K562 (cell line): ENCODE results near the gene ATP7B. TPM values are rescaled to one million over a fixed set of nuclear protein-coding genes. Genes with fewer than 3 reads are reported as not detected.

Experiments
- ATAC-seq: fragments of 200-7000 bp; cut with Tn5 transposase; 3 replicates; pipeline ENCODE4 v1.9.1; 2020; ENCODE audit warnings: moderate library complexity
- BruUV-seq: library from RNA; stranded (reverse); fragments of 400-500 nt; replicated peaks from 2 replicates; lab custom pipeline; 2021; lab: Mats Ljungman, UMichigan
- CTCF ChIA-PET: fragments of 300-600 bp; formaldehyde crosslinking; extraction: SDS; loops from one replicate; lab custom pipeline; 2021; ENCODE audit warnings: low intra/inter-chr PET ratio; lab: Yijun Ruan, JAX
- POLR2A ChIA-PET: fragments of 300-600, 350-650 bp; sonication (Branson Sonifier 250); formaldehyde crosslinking; extraction: SDS; loops from one replicate; lab custom pipeline; 2021; ENCODE audit warnings: antibody characterized with exemption, inconsistent platforms; lab: Yijun Ruan, JAX
- DNase-seq, 4 experiments: peaks; one replicate each; pipeline versions ENCODE4 v3.0.0 to v3.0.0-alpha.2; 2011 to 2018; ENCODE audit warnings: low spot score in 3 of 4, mixed read lengths in 3 of 4; ENCODE audit errors: extremely low read depth in 1 of 4
- FAIRE-seq: peaks from 2 replicates; lab custom pipeline; 2011; peaks lifted over from hg19 to GRCh38; lab: Jason Lieb, UNC
- H2AFZ ChIP-seq: 2 replicates; pipeline ENCODE4 v1.6.0; 2011; ENCODE audit warnings: low read depth, low read length, control low read depth, inconsistent platforms
- H3K27ac ChIP-seq: fragments of 200-600 bp; 3 replicates; pipeline ENCODE4 v1.8.0; 2011; ENCODE audit warnings: low read depth, mild to moderate bottlenecking, control low read depth, inconsistent platforms, low read length, moderate library complexity, mixed read lengths; ENCODE audit errors: extremely low read depth
- H3K27me3 ChIP-seq, 2 experiments: fragments of 300-600 bp in 1 of 2; 2 replicates in 1 of 2; 3 replicates in 1 of 2; pipeline versions ENCODE4 v1.6.0 to v1.8.0; 2011; ENCODE audit warnings: inconsistent platforms in 2 of 2, low read length in 2 of 2, mild to moderate bottlenecking in 1 of 2, mixed read lengths in 1 of 2, moderate library complexity in 1 of 2; ENCODE audit not compliant: control insufficient read depth in 2 of 2, insufficient read depth in 2 of 2
- H3K36me3 ChIP-seq: fragments of 300-600 bp; 3 replicates; pipeline ENCODE4 v1.8.0; 2011; ENCODE audit warnings: mild to moderate bottlenecking, low read length, inconsistent platforms; ENCODE audit not compliant: control insufficient read depth, insufficient read depth
- H3K4me1 ChIP-seq, 2 experiments: fragments of 200-600 bp in 1 of 2; replicated peaks in 1 of 2; 2 replicates in 1 of 2; 3 replicates in 1 of 2; pipeline versions ENCODE4 v1.5.1 to v1.8.0; 2011; ENCODE audit warnings: inconsistent platforms in 2 of 2, low read length in 2 of 2, mild to moderate bottlenecking in 1 of 2, mixed read lengths in 1 of 2, moderate library complexity in 1 of 2; ENCODE audit not compliant: control insufficient read depth in 2 of 2, insufficient read depth in 2 of 2
- H3K4me2 ChIP-seq: 2 replicates; pipeline ENCODE4 v1.6.1; 2011; ENCODE audit warnings: low read length, control low read depth, inconsistent platforms, mixed read lengths; ENCODE audit not compliant: insufficient read depth
- H3K4me3 ChIP-seq: fragments of 200-600 bp; sonication (generic), shearing (Covaris generic); 2 replicates; pipeline ENCODE4 v1.5.1; 2016; ENCODE audit warnings: control low read depth, inconsistent platforms
- H3K79me2 ChIP-seq: fragments of 200-600 bp; 3 replicates; pipeline ENCODE4 v1.8.0; 2011; ENCODE audit warnings: low read length, inconsistent platforms; ENCODE audit not compliant: control insufficient read depth, insufficient read depth
- H3K9ac ChIP-seq, 2 experiments: 2 replicates each; pipeline versions ENCODE4 v1.6.0 to v1.6.1; 2011; ENCODE audit warnings: low read depth in 2 of 2, low read length in 2 of 2, control low read depth in 1 of 2, inconsistent platforms in 1 of 2, mild to moderate bottlenecking in 1 of 2, mixed read lengths in 1 of 2; ENCODE audit not compliant: insufficient read depth in 1 of 2
- H3K9me1 ChIP-seq: one replicate; pipeline ENCODE4 v1.6.0; 2011; ENCODE audit warnings: inconsistent platforms, mild to moderate bottlenecking, low read length, moderate library complexity; ENCODE audit not compliant: control insufficient read depth, insufficient read depth
- H3K9me3 ChIP-seq: replicated peaks from 2 replicates; pipeline ENCODE4 v1.5.1; 2011; ENCODE audit warnings: low read depth, low read length, inconsistent platforms; ENCODE audit not compliant: control insufficient read depth, insufficient read depth
- H4K20me1 ChIP-seq: replicated peaks from 2 replicates; pipeline ENCODE4 v1.6.1; 2011; ENCODE audit warnings: low read length, inconsistent platforms, mixed read lengths; ENCODE audit not compliant: control insufficient read depth, insufficient read depth
- BRCA1 ChIP-seq, 2 experiments: fragments of 450-650 bp in 1 of 2; sonication (generic) in 1 of 2; formaldehyde crosslinking in 1 of 2; IDR thresholded peaks; 2 replicates each; pipeline versions ENCODE4 v1.5.0 to v1.6.1; 2017 to 2020; ENCODE audit warnings: mild to moderate bottlenecking in 1 of 2, missing genetic modification reagents in 1 of 2
- CBX1 ChIP-seq: sonication (generic); IDR thresholded peaks from 2 replicates; pipeline ENCODE4 v1.6.1; 2016; ENCODE audit warnings: antibody characterized with exemption, low read depth, mild to moderate bottlenecking
- CREBBP ChIP-seq: IDR thresholded peaks from one replicate; pipeline ENCODE4 v1.6.1; 2012; ENCODE audit warnings: low read depth, mild to moderate bottlenecking, control low read depth, inconsistent platforms, low read length
- FOXK2 ChIP-seq, 2 experiments: fragments of 450-650 bp; IDR thresholded peaks in 1 of 2; conservative IDR thresholded peaks in 1 of 2; 2 replicates each; pipeline ENCODE4 v1.6.1; 2016; ENCODE audit warnings: low read depth in 2 of 2, mild to moderate bottlenecking in 1 of 2
- GTF2F1 ChIP-seq: IDR thresholded peaks from 2 replicates; pipeline ENCODE4 v1.6.1; 2011; ENCODE audit warnings: low read depth, low read length, improper control_type of control experiment
- HNRNPH1 ChIP-seq: fragments of 200-400 bp; formaldehyde crosslinking; optimal IDR thresholded peaks from 2 replicates; pipeline ENCODE3; 2017; ENCODE audit warnings: low read depth, mild to moderate bottlenecking, low read length, moderate library complexity
- KAT7 ChIP-seq: sonication (generic); formaldehyde crosslinking; IDR thresholded peaks from 2 replicates; pipeline ENCODE4 v1.8.0; 2022; ENCODE audit warnings: missing genetic modification reagents, mild to moderate bottlenecking, borderline replicate concordance
- RBFOX2 ChIP-seq: fragments of 200-400 bp; formaldehyde crosslinking; IDR thresholded peaks from 2 replicates; pipeline ENCODE4 v1.6.1; 2017; ENCODE audit warnings: low read depth, mild to moderate bottlenecking, low read length, moderate library complexity
- RBM15 ChIP-seq: fragments of 200-400 bp; formaldehyde crosslinking; IDR thresholded peaks from 2 replicates; pipeline ENCODE4 v1.6.1; 2018; ENCODE audit warnings: mild to moderate bottlenecking, low read length, moderate library complexity; ENCODE audit not compliant: insufficient read depth
- SIN3B ChIP-seq: fragments of 450-650 bp; IDR thresholded peaks from 2 replicates; pipeline ENCODE4 v1.6.1; 2017; ENCODE audit warnings: low read depth, mild to moderate bottlenecking, moderate library complexity
- SRSF9 ChIP-seq: fragments of 200-400 bp; formaldehyde crosslinking; IDR thresholded peaks from 2 replicates; pipeline ENCODE4 v1.6.1; 2017; ENCODE audit warnings: low read depth, low read length, borderline replicate concordance
- TCF7L2 ChIP-seq: fragments of 150-350 bp; IDR thresholded peaks from 2 replicates; pipeline ENCODE4 v1.6.1; 2016; ENCODE audit warnings: low read depth, mild to moderate bottlenecking, low read length, moderate library complexity
- ZBTB17 ChIP-seq: fragments of 450-650 bp; formaldehyde crosslinking; IDR thresholded peaks from 2 replicates; pipeline ENCODE4 v1.4.0; 2020; ENCODE audit warnings: mild to moderate bottlenecking
- WGBS: fragments of 100-300 bp; shearing (Covaris generic); methylation state at CpG from one replicate; pipeline ENCODE4 v1.1.6; 2016; ENCODE audit warnings: low coverage, mixed read lengths; ENCODE audit not compliant: insufficient coverage; ENCODE audit errors: missing lambda C conversion rate; 5-methylcytosine and 5-hydroxymethylcytosine counted together
- in situ Hi-C: fragments of 300-500 bp; cut with MboI; formaldehyde crosslinking; loops from 4 replicates; pipeline ENCODE4 v1.15.0; 2018; ENCODE audit warnings: inconsistent platforms, mixed read lengths
- intact Hi-C: fragments of 100-400 bp; cut with micrococcal nuclease; formaldehyde crosslinking; loops from 2 replicates; pipeline ENCODE4 v1.14.2; 2022
- polyA plus RNA-seq, 8 experiments: library from polyadenylated mRNA; depleted of rRNA in 4 of 8; stranded (reverse) in 5 of 8; unstranded in 3 of 8; fragments of >200 nt; fragmentation: Nextera tagmentation in 2 of 8; fragmentation: Illumina TruSeq in 1 of 8; extraction: Ambion mirVana in 2 of 8; extraction: Trizol in 1 of 8; gene quantifications; 2 replicates each; pipeline versions ENCODE4 v1.2.1 to v1.2.3, GENCODE V29; 2011 to 2014; ENCODE audit warnings: inconsistent platforms in 1 of 8, missing spikeins in 1 of 8
- total RNA-seq, 7 experiments: library from RNA; depleted of rRNA in 6 of 7; stranded (reverse); fragments of >200 nt in 6 of 7; fragmentation: Illumina TruSeq in 2 of 7; extraction: Trizol in 2 of 7; gene quantifications; 2 replicates each; pipeline versions ENCODE4 v1.2.1 to v1.2.3, GENCODE V29; 2011 to 2021; ENCODE audit warnings: low replicate concordance in 1 of 7
- TF ChIP-seq, protein P1 (sequence below): fragments of 450-650 bp; formaldehyde crosslinking; IDR thresholded peaks from 2 replicates; pipeline ENCODE4 v1.4.0; 2020; ENCODE audit warnings: mild to moderate bottlenecking
- TF ChIP-seq, protein P2 (sequence below): sonication (generic); formaldehyde crosslinking; IDR thresholded peaks from 2 replicates; pipeline ENCODE4 v1.8.0; 2022; ENCODE audit warnings: missing genetic modification reagents, mild to moderate bottlenecking, borderline replicate concordance
- TF ChIP-seq, protein P3 (sequence below): IDR thresholded peaks from 2 replicates; pipeline ENCODE4 v1.6.1; 2011; ENCODE audit not compliant: insufficient read length; ENCODE audit errors: extremely low read depth

The ATP7B gene
- total and polyA plus RNA-seq, 9 of the 15 experiments (the other 6 are each of a cell fraction or from before 2014, with no cell fraction given): 1.1 to 20.4 (median 8.5) TPM

DNA sequence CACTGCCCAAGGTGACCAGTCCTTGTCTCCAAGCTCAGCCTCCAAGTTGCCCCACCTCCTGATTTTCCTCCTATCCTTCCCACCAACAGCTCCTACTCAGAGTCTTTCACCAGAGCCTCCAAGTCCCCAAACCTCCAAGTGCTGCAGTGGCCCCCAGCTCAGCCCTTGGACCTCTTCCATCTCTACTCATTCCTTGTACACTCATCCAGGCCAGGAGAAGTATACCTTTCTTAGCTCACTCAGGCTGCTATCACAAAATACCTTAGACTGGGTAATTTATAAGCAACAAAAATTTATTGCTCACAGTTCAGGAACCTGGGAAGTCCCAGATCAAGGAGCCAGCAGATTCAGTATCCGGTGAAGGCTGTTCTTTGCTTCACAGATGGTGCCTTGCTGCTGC lies 11.3 kb downstream of the ATP7B start:
- Histone ChIP-seq H3K27ac (no peak overlapping the region; the same call in 2 of the 3 replicates), H3K27me3 (no peaks in the 10 kb centered on the region), H3K36me3 (no peaks in the 10 kb centered on the region; the same call in 1 of the 3 replicates), H3K4me1 (peaks cover 41 to 56% of the 10 kb centered on the region in 2 experiments), H3K4me2 (peak overlapping the region; percentile 69; the same call in 1 of the 2 replicates), H2AFZ (no peak overlapping the region), H3K79me2 (peaks cover 82% of the 10 kb centered on the region), H3K4me3 (no peak overlapping the region), H4K20me1 (no peaks in the 10 kb centered on the region), H3K9ac (peak overlapping the region in 1 of 2 experiments; percentile 81; a peak in 2 of 4 replicates), H3K9me3 (no peaks in the 10 kb centered on the region), H3K9me1 (no peaks in the 10 kb centered on the region)
- ChIA-PET CTCF (no interaction called here), POLR2A (interaction anchor here (0.6 to 1.5 kb wide), 3 partner anchors 13 to 25 kb away, joined by 3 to 7 read pairs (median 3); partner anchors contain the start of gene ALG11)
- in situ Hi-C loops: no loop called here
- TF ChIP-seq GTF2F1 (no peak), BRCA1 (IDR thresholded peaks at IDR 0.05) (no peak), BRCA1 (CRISPR knock-in tag; IDR thresholded peaks at IDR 0.05) (no peak), FOXK2 (conservative IDR thresholded peaks at IDR 0.05 in 1 of 2, IDR thresholded peaks at IDR 0.05 in 1 of 2; ENCODE audit: low read depth in 2 of 2) (no peak), RBFOX2 (no peak), RBM15 (no peak), TCF7L2 (no peak), KAT7 (CRISPR knock-in tag) (no peak), ZBTB17 (CRISPR knock-in tag) (no peak), SRSF9 (no peak), HNRNPH1 (no peak), SIN3B (no peak), CREBBP (no peak), CBX1 (no peak)
- TF ChIP-seq, protein P1, sequence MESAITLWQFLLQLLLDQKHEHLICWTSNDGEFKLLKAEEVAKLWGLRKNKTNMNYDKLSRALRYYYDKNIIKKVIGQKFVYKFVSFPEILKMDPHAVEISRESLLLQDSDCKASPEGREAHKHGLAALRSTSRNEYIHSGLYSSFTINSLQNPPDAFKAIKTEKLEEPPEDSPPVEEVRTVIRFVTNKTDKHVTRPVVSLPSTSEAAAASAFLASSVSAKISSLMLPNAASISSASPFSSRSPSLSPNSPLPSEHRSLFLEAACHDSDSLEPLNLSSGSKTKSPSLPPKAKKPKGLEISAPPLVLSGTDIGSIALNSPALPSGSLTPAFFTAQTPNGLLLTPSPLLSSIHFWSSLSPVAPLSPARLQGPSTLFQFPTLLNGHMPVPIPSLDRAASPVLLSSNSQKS (CRISPR knock-in tag): no peak
- TF ChIP-seq, protein P2, sequence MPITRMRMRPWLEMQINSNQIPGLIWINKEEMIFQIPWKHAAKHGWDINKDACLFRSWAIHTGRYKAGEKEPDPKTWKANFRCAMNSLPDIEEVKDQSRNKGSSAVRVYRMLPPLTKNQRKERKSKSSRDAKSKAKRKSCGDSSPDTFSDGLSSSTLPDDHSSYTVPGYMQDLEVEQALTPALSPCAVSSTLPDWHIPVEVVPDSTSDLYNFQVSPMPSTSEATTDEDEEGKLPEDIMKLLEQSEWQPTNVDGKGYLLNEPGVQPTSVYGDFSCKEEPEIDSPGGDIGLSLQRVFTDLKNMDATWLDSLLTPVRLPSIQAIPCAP (CRISPR knock-in tag): no peak
- TF ChIP-seq, protein P3, sequence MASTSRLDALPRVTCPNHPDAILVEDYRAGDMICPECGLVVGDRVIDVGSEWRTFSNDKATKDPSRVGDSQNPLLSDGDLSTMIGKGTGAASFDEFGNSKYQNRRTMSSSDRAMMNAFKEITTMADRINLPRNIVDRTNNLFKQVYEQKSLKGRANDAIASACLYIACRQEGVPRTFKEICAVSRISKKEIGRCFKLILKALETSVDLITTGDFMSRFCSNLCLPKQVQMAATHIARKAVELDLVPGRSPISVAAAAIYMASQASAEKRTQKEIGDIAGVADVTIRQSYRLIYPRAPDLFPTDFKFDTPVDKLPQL: no peak
- WGBS: 63% methylated on average over 1 of the region's 1 CpG
- DNase-seq (no peak), FAIRE-seq (no peak), ATAC-seq (no peak)
- intact Hi-C loops: loop anchor here (5.0 to 10.0 kb wide), 3 partner anchors 43 to 455 kb away; partner anchors contain the start of genes CKAP2 and VPS36
- no TSS peak for BruUV-seq
